ENCODE data around the gene NRROS. TPM values are rescaled to one million over a fixed set of nuclear protein-coding genes. Genes with fewer than 3 reads are reported as not detected.
A peak's percentile ranks its signal among the peaks of the same experiment; 100 is the strongest.

NRROS gene
- total RNA-seq, 1 experiment from 2014 or later, result 0.99 TPM

GRCh38 chr3:196645096-196645495 lies 5.6 kb downstream of the NRROS start:
- Mint-ChIP-seq H3K4me3 (ENCODE audit: low read depth, unreplicated experiment) (no peak overlapping the region), H3K9me3 (ENCODE audit: low read depth, unreplicated experiment) (no peaks in the 10 kb centered on the region), H3K27ac (ENCODE audit: unreplicated experiment) (no peak overlapping the region), H3K4me1 (ENCODE audit: low read depth, unreplicated experiment) (no peaks in the 10 kb centered on the region), H3K27me3 (ENCODE audit: unreplicated experiment) (peaks cover 39% of the 10 kb centered on the region), H3K36me3 (ENCODE audit: insufficient read depth, unreplicated experiment) (no peaks in the 10 kb centered on the region)
- no peak for DNase-seq
- no peak for TF ChIP-seq CTCF (IDR thresholded peaks at IDR 0.05; ENCODE audit: unreplicated experiment)
- CTCF ChIA-PET, result interaction anchor here (0.6 to 0.7 kb wide), 2 partner anchors 413 to 590 kb away, joined by 3 to 4 read pairs; no protein-coding TSS in a partner anchor
- intact Hi-C loops (cut with micrococcal nuclease; ENCODE audit: unreplicated experiment), result no loop called here
- no TSS peak for BruUV-seq (replicated peaks)

DNA sequence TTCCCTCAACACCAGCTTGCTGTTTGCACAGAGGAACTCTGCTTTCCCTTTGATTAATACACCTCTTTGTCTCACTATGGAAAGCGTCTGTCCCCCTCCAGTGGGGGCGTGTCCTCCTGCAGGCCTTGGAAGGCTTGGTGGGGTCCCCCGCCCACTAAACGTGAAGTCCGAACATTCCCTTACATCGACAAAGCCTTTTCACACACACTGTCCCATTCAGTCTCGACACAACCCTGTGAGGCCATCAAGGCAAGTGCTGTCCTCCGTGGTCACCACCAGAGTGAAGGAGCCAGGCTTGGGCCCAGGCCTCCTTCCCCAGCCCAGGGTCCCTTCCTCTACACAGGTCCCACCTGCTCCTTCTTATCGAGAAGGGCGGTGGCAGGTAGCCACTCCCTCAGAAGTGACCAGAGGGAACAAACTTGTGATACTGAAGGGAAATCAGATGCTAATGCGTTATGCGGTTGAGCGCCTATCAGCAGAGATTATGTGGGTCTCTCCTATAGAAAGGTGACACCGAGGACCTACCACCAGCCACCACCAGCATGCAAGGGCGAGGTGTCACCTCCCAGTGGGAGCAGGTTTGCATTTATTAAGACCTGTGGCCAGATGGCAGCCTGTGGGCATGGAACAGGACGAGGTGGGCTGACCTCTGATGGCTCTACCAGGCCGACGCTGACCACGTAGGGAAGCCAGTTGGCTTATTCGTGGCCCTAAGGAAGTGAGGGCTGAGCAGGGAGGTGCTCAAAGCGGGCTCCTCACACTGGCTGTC lies 6.6 kb downstream of the NRROS start:
- intact Hi-C loops (cut with micrococcal nuclease; ENCODE audit: unreplicated experiment), result no loop called here
- H3K36me3 Mint-ChIP-seq (ENCODE audit: insufficient read depth, unreplicated experiment), result no peaks in the 10 kb centered on the region
- no peaks in the 10 kb centered on the region for H3K9me3 Mint-ChIP-seq (ENCODE audit: low read depth, unreplicated experiment)
- H3K4me3 Mint-ChIP-seq (ENCODE audit: low read depth, unreplicated experiment), result no peak overlapping the region
- H3K27me3 Mint-ChIP-seq (ENCODE audit: unreplicated experiment), result peaks cover 38% of the 10 kb centered on the region
- no peak overlapping the region for H3K27ac Mint-ChIP-seq (ENCODE audit: unreplicated experiment)
- CTCF ChIA-PET, result no interaction called here
- no peak for DNase-seq
- no peak for TF ChIP-seq CTCF (IDR thresholded peaks at IDR 0.05; ENCODE audit: unreplicated experiment)
- peaks cover 7% of the 10 kb centered on the region for H3K4me1 Mint-ChIP-seq (ENCODE audit: low read depth, unreplicated experiment)
- BruUV-seq (replicated peaks), result no TSS peak

- no TSS peak for BruUV-seq (replicated peaks)
- Mint-ChIP-seq H3K9me3 (ENCODE audit: low read depth, unreplicated experiment) (no peaks in the 10 kb centered on the region), H3K4me3 (ENCODE audit: low read depth, unreplicated experiment) (no peak overlapping the region), H3K27ac (ENCODE audit: unreplicated experiment) (no peak overlapping the region), H3K36me3 (ENCODE audit: insufficient read depth, unreplicated experiment) (no peaks in the 10 kb centered on the region), H3K4me1 (ENCODE audit: low read depth, unreplicated experiment) (peaks cover 14% of the 10 kb centered on the region), H3K27me3 (ENCODE audit: unreplicated experiment) (peaks cover 38% of the 10 kb centered on the region)
- no peak for DNase-seq
- CTCF ChIA-PET, result no interaction called here
- TF ChIP-seq CTCF (IDR thresholded peaks at IDR 0.05; ENCODE audit: unreplicated experiment), result no peak
- intact Hi-C loops (cut with micrococcal nuclease; ENCODE audit: unreplicated experiment), result no loop called here
Measured at GRCh38 chr3:196646666-196647216, 7.2 kb downstream of the NRROS start.

DNA sequence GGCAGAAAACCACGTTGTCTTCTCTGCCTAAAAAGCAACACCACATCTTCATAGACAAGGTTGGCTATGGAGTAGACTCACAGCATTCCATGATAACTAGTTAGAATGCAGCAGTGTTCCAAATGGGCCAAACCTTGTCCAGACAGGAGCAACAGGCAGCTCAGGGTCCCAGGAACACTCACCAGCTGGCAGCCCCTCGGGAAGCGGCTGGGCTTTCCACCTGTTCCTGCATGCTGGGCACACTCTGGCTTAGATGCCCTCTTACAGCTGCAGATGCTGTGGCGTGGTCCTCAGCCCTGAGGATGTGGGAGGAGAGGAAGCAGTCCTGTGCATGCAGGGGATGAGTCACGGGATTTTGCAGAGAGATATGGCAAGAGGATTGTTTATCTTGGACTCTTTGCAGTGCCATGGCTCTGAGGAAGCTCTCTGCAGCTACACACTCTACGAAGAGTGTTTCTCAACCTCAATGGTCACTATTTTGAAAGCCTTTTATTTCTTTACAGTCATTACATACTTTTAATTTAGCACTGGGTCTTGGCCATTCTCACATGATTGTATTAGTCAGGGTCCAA lies 11.3 kb downstream of the NRROS start:
- DNase-seq, result peak; percentile 43
- no peak overlapping the region for H3K27ac Mint-ChIP-seq (ENCODE audit: unreplicated experiment)
- no peak for TF ChIP-seq CTCF (IDR thresholded peaks at IDR 0.05; ENCODE audit: unreplicated experiment)
- BruUV-seq (replicated peaks), result no TSS peak
- CTCF ChIA-PET, result interaction anchor here (1.1 kb wide), 1 partner anchor 38 kb away, joined by 4 read pairs; no protein-coding TSS in a partner anchor
- H3K9me3 Mint-ChIP-seq (ENCODE audit: low read depth, unreplicated experiment), result no peaks in the 10 kb centered on the region
- peaks cover 29% of the 10 kb centered on the region for H3K27me3 Mint-ChIP-seq (ENCODE audit: unreplicated experiment)
- no peak overlapping the region for H3K4me3 Mint-ChIP-seq (ENCODE audit: low read depth, unreplicated experiment)
- peaks cover 14% of the 10 kb centered on the region for H3K4me1 Mint-ChIP-seq (ENCODE audit: low read depth, unreplicated experiment)
- H3K36me3 Mint-ChIP-seq (ENCODE audit: insufficient read depth, unreplicated experiment), result no peaks in the 10 kb centered on the region
- intact Hi-C loops (cut with micrococcal nuclease; ENCODE audit: unreplicated experiment), result no loop called here
